Mesenchymal stem cell (in vitro differentiated cells and primary cell): Measurements from ENCODE around the gene F8.
"Not testable (repeated sequence)": the region's sequence is repeated elsewhere in the genome, so short reads cannot be mapped to it uniquely, and the experiment has no call there.

ENCODE experiments used
- DNase-seq: peaks from one replicate; pipeline ENCODE4 v3.0.0-alpha.2; 2013
- H2AFZ ChIP-seq: one replicate; pipeline ENCODE4 v1.6.1; 2013; ENCODE audit warnings: low read depth, mild to moderate bottlenecking, control low read depth, inconsistent platforms, low read length, moderate library complexity
- H2AK5ac ChIP-seq: 2 replicates; pipeline ENCODE4 v1.6.1; 2013; ENCODE audit warnings: low read length, moderate library complexity, mild to moderate bottlenecking, inconsistent platforms; ENCODE audit not compliant: severe bottlenecking
- H2BK120ac ChIP-seq: one replicate; pipeline ENCODE4 v1.6.1; 2013; ENCODE audit warnings: low read depth, mild to moderate bottlenecking, inconsistent platforms, low read length, moderate library complexity
- H2BK12ac ChIP-seq, 2 experiments: one replicate each; pipeline ENCODE4 v1.6.1; 2013; ENCODE audit warnings: inconsistent platforms in 2 of 2, low read length in 2 of 2, mild to moderate bottlenecking in 2 of 2, moderate library complexity in 2 of 2, control low read depth in 1 of 2
- H2BK15ac ChIP-seq: one replicate; pipeline ENCODE4 v1.6.1; 2013; ENCODE audit warnings: mild to moderate bottlenecking, low read depth, inconsistent platforms; ENCODE audit not compliant: poor library complexity, severe bottlenecking
- H2BK5ac ChIP-seq: 2 replicates; pipeline ENCODE4 v1.6.1; 2013; ENCODE audit warnings: low read depth, mild to moderate bottlenecking, low read length, control low read depth, inconsistent platforms; ENCODE audit not compliant: poor library complexity, severe bottlenecking
- H3K14ac ChIP-seq, 2 experiments: one replicate each; pipeline ENCODE4 v1.6.1; 2013; ENCODE audit warnings: inconsistent platforms in 2 of 2, low read length in 2 of 2, control low read depth in 1 of 2, mild to moderate bottlenecking in 1 of 2, moderate library complexity in 1 of 2
- H3K18ac ChIP-seq, 2 experiments: one replicate each; pipeline ENCODE4 v1.6.1; 2013; ENCODE audit warnings: inconsistent platforms in 2 of 2, low read length in 2 of 2, control low read depth in 1 of 2, low read depth in 1 of 2, mild to moderate bottlenecking in 1 of 2
- H3K23ac ChIP-seq, 2 experiments: one replicate each; pipeline ENCODE4 v1.6.1; 2013; ENCODE audit warnings: inconsistent platforms in 2 of 2, low read length in 2 of 2, mild to moderate bottlenecking in 2 of 2, moderate library complexity in 2 of 2, control low read depth in 1 of 2
- H3K27ac ChIP-seq: 2 replicates; pipeline ENCODE4 v1.5.1; 2013; ENCODE audit warnings: mild to moderate bottlenecking, moderate library complexity, low read length, control low read depth, inconsistent platforms; ENCODE audit not compliant: poor library complexity, severe bottlenecking
- H3K27me3 ChIP-seq, 2 experiments: 2 replicates each; pipeline versions ENCODE4 v1.6.1 to v1.7.0; 2013; ENCODE audit warnings: low read length in 2 of 2, mild to moderate bottlenecking in 2 of 2, moderate library complexity in 2 of 2, control low read depth in 1 of 2, inconsistent platforms in 1 of 2; ENCODE audit not compliant: control insufficient read depth in 1 of 2, insufficient read depth in 1 of 2
- H3K36me3 ChIP-seq, 2 experiments: 2 replicates each; pipeline versions ENCODE4 v1.6.1 to v1.7.0; 2013; ENCODE audit warnings: low read length in 2 of 2, control low read depth in 1 of 2, inconsistent platforms in 1 of 2, low read depth in 1 of 2, mild to moderate bottlenecking in 1 of 2; ENCODE audit not compliant: insufficient read depth in 2 of 2, control insufficient read depth in 1 of 2
- H3K4ac ChIP-seq, 2 experiments: one replicate each; pipeline ENCODE4 v1.6.1; 2013; ENCODE audit warnings: inconsistent platforms in 2 of 2, low read length in 2 of 2, mild to moderate bottlenecking in 2 of 2, moderate library complexity in 2 of 2, control low read depth in 1 of 2, low read depth in 1 of 2
- H3K4me1 ChIP-seq: 2 replicates; pipeline ENCODE4 v1.6.1; 2013; ENCODE audit warnings: low read depth, low read length, control low read depth; ENCODE audit not compliant: control insufficient read depth, insufficient read depth
- H3K4me2 ChIP-seq: 2 replicates; pipeline ENCODE4 v1.6.1; 2013; ENCODE audit warnings: low read length, mild to moderate bottlenecking, inconsistent platforms; ENCODE audit not compliant: poor library complexity, severe bottlenecking
- H3K4me3 ChIP-seq, 2 experiments: 2 replicates each; pipeline versions ENCODE4 v1.5.1 to v1.7.0; 2013; ENCODE audit warnings: low read length in 2 of 2, mild to moderate bottlenecking in 2 of 2, control low read depth in 1 of 2, low read depth in 1 of 2; ENCODE audit not compliant: insufficient read depth in 1 of 2
- H3K79me1 ChIP-seq: replicated peaks from 2 replicates; pipeline ENCODE4 v1.6.1; 2013; ENCODE audit warnings: mild to moderate bottlenecking, control low read depth, low read length, inconsistent platforms; ENCODE audit not compliant: poor library complexity, severe bottlenecking
- H3K9ac ChIP-seq: 2 replicates; pipeline ENCODE4 v1.7.0; 2013; ENCODE audit warnings: mild to moderate bottlenecking, low read length, moderate library complexity
- H3K9me3 ChIP-seq: 2 replicates; pipeline ENCODE4 v1.7.0; 2013; ENCODE audit warnings: mild to moderate bottlenecking, low read length; ENCODE audit not compliant: control insufficient read depth
- H4K8ac ChIP-seq: one replicate; pipeline ENCODE4 v1.6.1; 2013; ENCODE audit warnings: inconsistent platforms, mild to moderate bottlenecking, low read length, moderate library complexity
- H4K91ac ChIP-seq: one replicate; pipeline ENCODE4 v1.6.1; 2013; ENCODE audit warnings: mild to moderate bottlenecking, low read length, inconsistent platforms
- WGBS: methylation state at CpG from one replicate; pipeline ENCODE4 v1.1.7; 2013; ENCODE audit warnings: mixed read lengths; 5-methylcytosine and 5-hydroxymethylcytosine counted together

The F8 gene

GRCh38 chrX:155008578-155008977 is 13.9 kb downstream of the F8 start:
- H3K27me3 ChIP-seq, H2BK12ac ChIP-seq, H3K4me2 ChIP-seq, DNase-seq, H4K91ac ChIP-seq, H3K4ac ChIP-seq, H3K23ac ChIP-seq, H3K79me1 ChIP-seq, H3K36me3 ChIP-seq, H3K9ac ChIP-seq, H3K18ac ChIP-seq, H3K27ac ChIP-seq, H2BK5ac ChIP-seq, H3K4me3 ChIP-seq, H3K4me1 ChIP-seq, H3K9me3 ChIP-seq, H2AFZ ChIP-seq, H3K14ac ChIP-seq, H2AK5ac ChIP-seq, H2BK120ac ChIP-seq, H2BK15ac ChIP-seq, H4K8ac ChIP-seq: not testable (repeated sequence)
- 98% methylated on average over 3 of the region's 12 CpGs for WGBS

DNA sequence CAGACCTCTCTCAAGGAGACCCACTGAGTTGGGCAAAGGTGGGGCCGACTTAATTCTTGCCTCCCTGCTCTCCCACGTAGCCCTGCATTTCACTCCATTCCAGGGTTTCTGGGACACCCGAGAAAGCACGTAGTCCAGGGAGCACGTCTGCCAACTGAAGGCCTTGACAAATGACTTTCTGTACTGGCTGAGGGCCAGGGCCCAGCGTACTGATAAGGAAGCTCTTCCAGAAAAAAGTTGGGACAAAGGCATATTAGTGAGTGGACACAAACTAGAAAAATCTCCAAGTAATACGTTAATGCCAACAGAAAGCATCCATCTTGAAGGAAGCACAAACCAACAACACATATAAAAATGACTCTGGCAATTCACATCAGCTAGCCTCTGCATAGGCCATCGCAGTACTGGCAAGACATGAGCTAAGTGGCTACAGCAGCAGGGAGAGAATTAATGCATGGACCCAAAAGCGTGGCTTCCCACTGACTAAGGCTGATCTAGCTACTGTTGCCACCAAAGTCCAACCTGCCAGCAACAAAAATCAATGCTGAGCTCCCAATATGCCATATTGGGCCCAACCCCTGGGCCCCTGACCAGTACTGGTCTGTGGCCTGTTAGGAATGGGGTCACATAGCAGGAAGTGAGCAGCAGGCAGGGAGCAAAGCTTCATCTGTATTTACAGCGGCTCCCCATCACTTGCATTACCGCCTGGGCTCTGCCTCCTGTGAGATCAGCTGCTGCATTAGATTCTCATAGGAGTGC is 15.4 kb downstream of the F8 start:
- H3K79me1 ChIP-seq, H3K36me3 ChIP-seq, H3K4me3 ChIP-seq, H3K9me3 ChIP-seq, H3K23ac ChIP-seq, H3K9ac ChIP-seq, H4K91ac ChIP-seq, H4K8ac ChIP-seq, H2AFZ ChIP-seq, H3K27ac ChIP-seq, H3K27me3 ChIP-seq, H3K14ac ChIP-seq, DNase-seq, H3K4me2 ChIP-seq, H2BK12ac ChIP-seq, H3K18ac ChIP-seq, H2AK5ac ChIP-seq, H3K4ac ChIP-seq, H2BK5ac ChIP-seq, H2BK15ac ChIP-seq, H3K4me1 ChIP-seq, H2BK120ac ChIP-seq: not testable (repeated sequence)
- 87% methylated on average over 3 of the region's 11 CpGs for WGBS

DNA sequence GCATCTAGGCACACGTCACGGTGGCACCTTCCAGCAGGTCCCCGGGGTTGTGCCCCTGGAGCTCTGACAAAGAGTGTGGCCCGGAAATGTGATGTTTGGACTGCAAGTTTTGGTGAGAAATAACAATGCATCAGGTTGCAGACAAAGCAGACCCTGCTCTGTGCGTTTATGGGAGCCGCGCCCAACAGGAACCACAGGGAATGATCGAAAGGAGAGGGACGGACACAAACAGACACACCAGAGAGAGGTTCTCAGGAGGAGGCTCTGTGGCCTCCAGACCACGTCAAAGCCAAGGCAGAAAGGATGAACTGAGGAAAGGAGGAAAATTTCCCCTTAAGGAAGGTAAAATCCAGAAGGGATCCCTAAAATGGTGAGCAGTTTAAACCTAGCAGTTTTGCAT is 16.1 kb downstream of the F8 start:
- not testable (repeated sequence) for H3K9ac ChIP-seq, DNase-seq, H3K14ac ChIP-seq, H3K4me3 ChIP-seq, H3K27me3 ChIP-seq, H3K4me2 ChIP-seq, H4K8ac ChIP-seq, H2AFZ ChIP-seq, H3K23ac ChIP-seq, H3K4ac ChIP-seq, H2BK120ac ChIP-seq, H3K36me3 ChIP-seq, H4K91ac ChIP-seq, H2BK15ac ChIP-seq, H3K27ac ChIP-seq, H2BK5ac ChIP-seq, H3K18ac ChIP-seq, H2BK12ac ChIP-seq, H3K79me1 ChIP-seq, H3K4me1 ChIP-seq, H2AK5ac ChIP-seq, H3K9me3 ChIP-seq
- WGBS = no CpG with 5 or more reads among the region's 10 CpGs

GRCh38 chrX:155005190-155005589 is 17.3 kb downstream of the F8 start:
- Histone ChIP-seq H3K4me2 (no peak overlapping the region), H4K91ac (no peak overlapping the region), H3K36me3 (no peaks in the 10 kb centered on the region), H3K79me1 (no peaks in the 10 kb centered on the region), H2AFZ (no peak overlapping the region), H3K27ac (no peak overlapping the region), H3K9ac (no peak overlapping the region), H3K23ac (no peak overlapping the region), H3K4ac (no peak overlapping the region), H2BK12ac (no peak overlapping the region), H2BK5ac (no peak overlapping the region), H2AK5ac (no peak overlapping the region), H2BK120ac (no peak overlapping the region), H3K9me3 (no peaks in the 10 kb centered on the region), H3K4me1 (no peaks in the 10 kb centered on the region), H2BK15ac (no peak overlapping the region), H3K27me3 (no peaks in the 10 kb centered on the region), H3K4me3 (no peak overlapping the region), H3K18ac (no peak overlapping the region), H3K14ac (no peak overlapping the region), H4K8ac (no peak overlapping the region)
- no peak for DNase-seq
- WGBS = 98% methylated on average over 2 of the region's 2 CpGs
